ENCODE measurements around the gene COPS4.
"Not testable (repeated sequence)": the region's sequence is repeated elsewhere in the genome, so short reads cannot be mapped to it uniquely, and the experiment has no call there.

COPS4 gene

DNA sequence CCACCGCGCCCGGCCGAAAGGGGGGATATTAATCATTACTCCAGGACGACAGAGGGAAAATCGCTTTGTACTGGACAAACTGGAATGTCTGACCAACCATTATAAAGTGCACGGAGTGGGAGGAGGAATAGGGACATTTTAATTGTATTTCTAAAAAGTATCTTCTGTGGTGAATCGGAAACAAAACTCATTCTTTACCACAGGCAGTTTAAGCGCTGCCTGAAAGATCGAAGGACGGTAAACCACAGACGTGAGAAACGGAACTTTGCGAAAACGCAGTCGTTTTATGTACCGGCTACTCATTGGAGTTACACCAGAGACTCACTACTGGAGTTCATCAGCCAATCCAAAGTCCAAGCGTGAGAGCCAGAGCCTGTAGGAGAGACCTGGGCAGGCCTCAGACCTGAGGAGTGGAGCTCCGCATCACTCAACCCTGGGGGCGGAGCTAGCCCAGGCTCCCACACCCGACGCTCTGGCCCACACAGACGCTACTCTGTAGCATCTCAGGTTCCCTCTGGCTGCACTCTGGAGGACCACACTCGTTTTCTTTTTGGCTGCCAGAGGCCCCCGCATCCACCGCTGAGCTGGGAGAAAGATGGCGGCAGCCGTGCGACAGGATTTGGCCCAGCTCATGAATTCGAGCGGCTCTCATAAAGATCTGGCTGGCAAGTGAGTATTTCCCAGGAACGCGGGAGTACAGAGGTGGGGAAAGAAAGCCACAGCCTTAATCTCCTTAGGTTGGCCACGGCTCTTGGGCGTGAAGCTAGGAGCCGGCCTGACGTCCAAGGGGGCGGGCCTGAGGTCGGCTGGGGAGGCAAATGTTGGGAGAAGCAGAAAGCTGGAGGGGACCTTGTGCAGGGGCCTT is at the start of gene COPS4:
TSS of gene COPS4 (plus strand) at position 554 of the 865 bp plus-strand sequence. CDS start at position 596, 42 bp downstream.
- DNase-seq, result peak; percentile 62 to 90 (median 76)

GRCh38 chr4:82987519-82987918 is 47.5 kb upstream of the COPS4 start:
- not testable (repeated sequence) for DNase-seq

DNA sequence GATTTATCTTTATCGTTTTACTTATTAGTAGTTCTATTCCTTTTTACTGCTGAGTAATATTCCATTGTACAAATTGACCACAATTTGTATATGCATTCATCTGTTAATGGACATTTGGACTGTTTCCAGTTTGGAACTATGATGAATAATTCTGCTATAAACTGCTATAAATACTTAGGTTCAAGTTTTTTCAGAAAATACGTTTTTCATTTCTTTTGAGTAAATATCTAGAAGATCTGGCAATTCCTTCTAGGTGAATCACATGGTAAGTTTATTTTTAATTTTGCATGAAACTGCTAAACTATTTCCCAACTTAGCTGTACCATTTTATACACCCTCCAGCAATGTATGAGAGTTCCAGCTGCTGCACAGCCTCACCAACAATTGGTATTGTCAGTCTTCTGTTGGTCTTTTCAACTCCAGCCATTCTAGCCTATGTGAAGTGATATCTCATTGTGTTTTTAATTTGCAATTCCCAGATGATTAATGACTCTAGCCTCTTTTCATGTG is 46.6 kb upstream of the COPS4 start:
- DNase-seq, result no peak

DNA sequence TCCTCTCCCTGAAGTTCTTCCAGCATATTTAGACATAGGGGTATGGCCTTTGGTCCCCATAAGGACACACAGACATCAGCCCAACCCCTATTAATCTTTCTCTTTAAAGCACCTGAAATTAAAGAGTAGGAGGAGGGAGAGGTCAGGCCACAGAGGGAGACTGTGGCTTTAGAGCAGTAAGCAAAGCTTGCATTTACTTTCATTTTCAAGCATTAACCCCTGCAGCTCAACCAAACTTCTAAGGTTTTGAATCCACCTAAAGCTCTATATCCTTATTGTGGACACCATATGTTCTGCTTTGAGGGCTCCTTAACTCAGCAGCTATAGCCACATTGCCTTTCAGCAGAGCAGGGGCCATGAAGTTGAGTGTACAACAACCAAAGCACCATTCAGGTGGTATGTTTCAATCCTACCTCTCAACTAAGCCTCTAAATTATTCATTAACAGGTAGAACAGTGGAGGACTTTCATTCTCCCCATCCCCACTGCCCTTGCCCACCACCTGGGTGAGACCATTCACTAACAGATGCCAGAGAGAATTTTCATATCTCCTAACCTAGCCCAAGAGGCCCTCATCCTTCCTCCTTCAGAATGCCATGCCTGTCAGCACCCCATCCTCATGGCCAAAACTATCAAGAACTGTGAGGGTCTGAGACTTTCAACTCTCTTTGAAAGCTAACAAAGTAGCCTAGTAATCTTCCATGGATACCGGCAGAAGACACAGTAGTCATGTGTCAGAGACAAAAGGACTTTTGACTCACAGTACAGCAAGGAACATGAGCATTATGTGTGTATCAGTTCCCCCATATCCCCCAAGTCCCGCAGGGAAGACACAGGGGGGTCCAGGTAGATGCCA is 45.2 kb upstream of the COPS4 start:
- no peak for DNase-seq

GRCh38 chr4:82994834-82995233 is 40.1 kb upstream of the COPS4 start:
- DNase-seq, result no peak

DNA sequence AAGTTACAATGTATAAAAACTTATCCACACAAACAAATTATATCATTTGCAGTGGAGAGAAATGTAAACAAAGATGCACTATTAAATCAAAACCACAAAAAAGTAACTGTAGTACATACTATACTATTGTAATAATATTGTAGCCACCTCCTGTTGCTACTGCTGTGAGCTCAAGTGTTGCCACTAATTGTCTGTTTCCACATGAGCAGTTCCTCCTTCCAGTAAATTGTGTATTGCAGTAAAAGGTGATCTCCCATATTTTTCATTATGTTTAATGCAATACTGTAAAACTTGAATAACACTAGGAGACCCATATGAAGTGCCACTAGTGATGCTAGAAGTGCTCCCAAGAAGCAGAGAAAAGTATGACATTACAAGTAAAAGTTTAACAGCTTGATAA is 36.1 kb upstream of the COPS4 start:
- no peak for DNase-seq

- no peak for DNase-seq
Measured at GRCh38 chr4:83002329-83002728, 32.7 kb upstream of the COPS4 start.

- DNase-seq, result not testable (repeated sequence)
Measured at GRCh38 chr4:83003044-83003791, 31.8 kb upstream of the COPS4 start.

- DNase-seq, result no peak
Measured at GRCh38 chr4:83009529-83009928, 25.5 kb upstream of the COPS4 start.

GRCh38 chr4:83010111-83010521 is 24.9 kb upstream of the COPS4 start:
- DNase-seq, result no peak

- DNase-seq, result peak; percentile 52 to 85 (median 68)
Measured at GRCh38 chr4:83010522-83011318, 24.3 kb upstream of the COPS4 start, which contains the start of gene LIN54. LIN54 (minus strand) TSS chr4:83010823; CDS start chr4:82984844, 25,979 bp downstream.

DNA sequence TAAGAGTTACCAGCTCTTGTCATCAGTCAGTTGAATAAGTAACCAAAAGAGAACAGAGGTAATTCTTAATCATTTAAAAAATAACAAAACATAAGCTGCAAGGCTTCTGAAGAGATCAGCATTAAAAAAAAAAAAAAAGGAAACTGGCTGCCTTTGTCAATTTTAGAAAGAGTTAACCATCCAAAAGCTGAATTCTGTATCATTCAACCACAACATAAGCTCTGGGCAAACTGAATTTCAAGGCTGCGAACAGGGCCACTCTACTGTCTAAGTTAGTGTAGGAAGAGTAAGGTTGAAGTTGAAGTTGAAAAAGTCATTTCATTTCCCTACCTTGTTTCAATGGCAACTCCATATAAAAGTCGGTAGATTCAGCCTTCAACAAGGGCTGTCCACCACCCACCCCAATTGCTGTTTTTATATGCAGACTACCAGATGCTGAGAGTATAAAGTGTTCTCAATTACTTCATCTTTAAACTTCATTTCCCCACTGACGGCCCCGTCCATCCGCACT is 23.2 kb upstream of the COPS4 start:
- DNase-seq, result no peak

GRCh38 chr4:83012200-83012686 is 22.7 kb upstream of the COPS4 start:
- DNase-seq, result peak in 1 of 4 experiments; percentile 29

- peak; percentile 94 to 97 (median 94) for DNase-seq
Measured at GRCh38 chr4:83012687-83013419, 22.1 kb upstream of the COPS4 start.

DNA sequence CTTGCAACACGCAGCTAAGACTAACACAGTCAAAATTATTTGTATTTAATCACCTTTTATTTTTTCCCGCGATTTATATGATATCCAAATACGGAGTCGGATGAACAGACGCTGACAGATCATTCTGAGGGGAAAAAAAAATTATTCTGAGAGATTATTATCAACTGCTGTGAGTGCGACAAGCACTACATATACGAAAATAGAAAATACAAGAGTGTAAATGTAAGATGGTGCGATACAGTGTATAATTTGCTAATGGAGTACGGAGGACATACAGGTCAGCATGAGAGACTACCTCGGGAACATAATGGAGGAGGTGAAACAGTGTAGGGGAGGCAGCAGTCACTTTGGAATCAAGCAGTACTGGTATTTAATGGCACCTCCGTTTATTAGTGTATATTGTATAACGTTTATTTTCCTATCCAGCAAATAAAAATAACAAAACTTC is 21.5 kb upstream of the COPS4 start:
- DNase-seq, result no peak

DNA sequence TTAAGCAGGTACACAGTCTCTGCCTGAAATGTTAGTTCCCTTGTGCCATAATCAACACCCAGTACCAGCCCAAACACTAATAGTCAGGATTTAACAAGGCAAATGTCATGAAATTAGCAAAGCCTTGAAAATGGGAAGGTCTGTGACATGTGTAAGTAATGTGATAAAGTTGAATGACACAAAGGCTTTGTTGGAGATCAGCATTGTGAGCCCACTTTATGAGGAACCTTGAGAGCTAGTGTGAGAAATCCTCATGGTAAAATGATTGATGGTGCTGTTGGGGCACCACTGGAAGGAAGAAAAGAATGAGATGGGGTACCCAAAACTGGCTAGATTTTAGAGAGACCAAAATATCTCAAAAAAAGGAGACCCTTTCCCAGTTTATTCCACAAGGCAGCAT is 21.1 kb upstream of the COPS4 start:
- DNase-seq, result no peak

GRCh38 chr4:83019794-83020494 is 15.0 kb upstream of the COPS4 start:
- no peak for DNase-seq

DNA sequence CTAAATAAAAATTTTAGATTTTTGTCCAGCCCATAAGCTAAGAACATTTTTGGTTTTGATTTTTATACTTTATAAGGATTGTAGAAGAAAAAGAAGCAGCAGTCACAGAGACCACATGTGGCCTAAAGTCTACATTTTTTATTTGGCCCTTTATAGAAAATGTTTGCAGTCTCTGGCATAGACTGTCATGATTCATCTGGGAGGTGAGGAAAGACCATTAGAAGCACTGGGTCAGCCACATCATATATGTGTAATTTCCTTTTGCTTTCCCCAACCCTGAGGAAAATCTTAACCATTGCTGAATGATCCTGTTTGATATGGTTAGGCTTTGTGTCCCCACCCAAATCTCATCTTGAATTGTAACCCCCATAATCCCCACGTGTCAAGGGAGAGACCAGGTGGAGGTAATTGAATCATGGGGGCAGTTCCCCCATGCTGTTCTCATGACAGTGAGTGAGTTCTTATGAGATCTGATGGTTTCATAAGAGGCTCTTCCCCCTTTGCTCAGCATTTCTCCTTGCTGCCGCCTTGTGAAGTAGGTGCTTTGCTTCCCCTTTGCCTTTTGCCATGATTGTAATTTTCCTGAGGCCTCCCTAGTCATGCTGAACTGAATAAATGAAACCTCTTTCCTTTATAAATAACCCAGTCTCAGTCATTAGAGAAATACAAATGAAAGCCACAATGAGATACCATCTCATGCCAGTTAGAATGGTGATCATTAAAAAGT is 12.1 kb upstream of the COPS4 start:
- no peak for DNase-seq

- not testable (repeated sequence) for DNase-seq
Measured at GRCh38 chr4:83023599-83023998, 11.4 kb upstream of the COPS4 start.

All from activated naive CD4-positive, alpha-beta T cell (primary cell).